Measurements from ENCODE around the gene NABP1.

Gene NABP1

GRCh38 chr2:191730263-191730662 is 52.3 kb downstream of the NABP1 start:
- H3K4me3 Mint-ChIP-seq = no peak overlapping the region
- no peaks in the 10 kb centered on the region for H3K9me3 Mint-ChIP-seq
- peaks cover 8% of the 10 kb centered on the region for H3K27me3 Mint-ChIP-seq
- peaks cover 4% of the 10 kb centered on the region for H3K4me1 Mint-ChIP-seq (ENCODE audit: low read depth)
- no peak overlapping the region for H3K27ac Mint-ChIP-seq
- no peaks in the 10 kb centered on the region for H3K36me3 Mint-ChIP-seq (ENCODE audit: low read depth)
